ENCODE results near the gene SHOC2.

SHOC2 gene

DNA sequence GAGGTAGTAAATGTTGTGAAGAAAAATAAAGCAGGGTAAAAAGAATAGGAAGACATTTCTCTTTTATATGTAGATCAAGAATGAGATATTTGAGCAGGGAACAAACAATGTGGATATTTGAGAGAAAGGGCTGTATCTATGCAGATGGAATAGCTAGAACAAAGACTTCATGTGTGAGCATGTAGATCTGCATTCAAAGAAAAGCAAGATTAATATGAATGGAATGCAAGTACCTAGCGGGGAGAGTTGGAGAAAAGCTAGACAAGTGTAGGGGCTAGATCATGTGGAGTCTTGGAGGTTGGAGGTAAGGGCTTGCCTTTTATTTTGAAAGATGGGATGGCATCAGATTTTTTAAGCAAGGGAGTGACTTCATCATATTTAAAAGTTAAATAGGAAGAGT lies 27.1 kb downstream of the SHOC2 start:
- H3K36me3 ChIP-seq (ENCODE audit: control insufficient read depth in 1 of 2, insufficient read depth in 2 of 2, low read length in 2 of 2) = no peaks in the 10 kb centered on the region
- no peak overlapping the region for H3K4me3 ChIP-seq (ENCODE audit: low read depth in 1 of 2, low read length in 2 of 2)
- H3K4me1 ChIP-seq (ENCODE audit: control insufficient read depth in 1 of 2, insufficient read depth in 2 of 2, low read length in 2 of 2) = no peaks in the 10 kb centered on the region
- H3K9me3 ChIP-seq (ENCODE audit: control insufficient read depth in 1 of 2, low read length in 2 of 2) = no peaks in the 10 kb centered on the region
- no peaks in the 10 kb centered on the region for H3K27me3 ChIP-seq (ENCODE audit: control insufficient read depth in 1 of 2, insufficient read depth in 2 of 2, low read length in 2 of 2)
- H3K27ac ChIP-seq (ENCODE audit: low read depth, low read length) = no peak overlapping the region
- H3K9ac ChIP-seq (ENCODE audit: low read depth in 1 of 2, low read length in 2 of 2) = no peak overlapping the region

DNA sequence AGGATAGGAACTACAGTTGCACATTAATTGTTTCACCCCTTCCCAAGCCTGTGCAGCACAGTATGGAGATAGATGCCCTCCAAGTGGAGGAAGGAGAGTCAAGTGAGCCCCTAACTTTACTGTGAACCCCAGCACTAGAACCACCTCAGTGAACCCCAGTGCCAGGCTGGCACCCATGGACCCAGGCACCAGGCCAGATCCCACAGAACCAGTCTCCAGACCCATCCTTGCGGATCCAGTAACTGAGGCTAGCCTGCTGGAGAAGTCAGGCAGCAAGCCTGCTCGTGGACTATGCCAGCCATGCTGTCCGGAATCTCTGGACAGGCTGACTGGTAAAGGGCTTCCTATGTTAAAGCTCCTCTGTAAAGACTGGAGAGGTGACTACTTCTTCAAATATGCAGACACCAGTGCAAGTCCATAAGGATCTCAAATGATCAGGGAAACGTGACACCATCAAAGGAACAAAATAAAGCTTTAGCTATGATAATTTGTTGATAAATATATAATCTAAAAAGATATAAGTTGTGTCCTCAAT lies 27.7 kb downstream of the SHOC2 start:
- Histone ChIP-seq H3K27ac (ENCODE audit: low read depth, low read length) (no peak overlapping the region), H3K4me1 (ENCODE audit: control insufficient read depth in 1 of 2, insufficient read depth in 2 of 2, low read length in 2 of 2) (no peaks in the 10 kb centered on the region), H3K27me3 (ENCODE audit: control insufficient read depth in 1 of 2, insufficient read depth in 2 of 2, low read length in 2 of 2) (no peaks in the 10 kb centered on the region), H3K4me3 (ENCODE audit: low read depth in 1 of 2, low read length in 2 of 2) (no peak overlapping the region), H3K36me3 (ENCODE audit: control insufficient read depth in 1 of 2, insufficient read depth in 2 of 2, low read length in 2 of 2) (peaks cover 0 to 1% of the 10 kb centered on the region in 2 donors), H3K9ac (ENCODE audit: low read depth in 1 of 2, low read length in 2 of 2) (no peak overlapping the region), H3K9me3 (ENCODE audit: control insufficient read depth in 1 of 2, low read length in 2 of 2) (no peaks in the 10 kb centered on the region)

DNA sequence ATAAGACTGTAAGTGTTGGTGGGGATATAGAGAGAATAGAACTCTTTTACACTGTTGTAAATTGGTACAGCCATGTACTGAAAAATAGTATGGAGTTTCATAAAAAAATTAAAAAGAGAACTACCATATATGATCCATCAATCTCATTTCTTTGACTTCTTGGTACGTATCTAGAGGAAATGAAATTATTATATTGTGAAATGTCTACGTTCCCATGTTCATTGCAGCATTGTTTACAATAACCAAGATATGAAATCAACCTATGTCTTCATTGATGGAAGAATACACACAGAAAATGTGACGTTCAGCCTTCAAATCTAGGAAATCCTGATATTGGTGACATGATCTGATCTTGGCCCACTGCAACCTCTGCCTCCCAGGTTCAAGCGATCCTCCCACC lies 32.0 kb downstream of the SHOC2 start:
- H3K4me3 ChIP-seq (ENCODE audit: low read depth in 1 of 2, low read length in 2 of 2) = no peak overlapping the region
- no peaks in the 10 kb centered on the region for H3K27me3 ChIP-seq (ENCODE audit: control insufficient read depth in 1 of 2, insufficient read depth in 2 of 2, low read length in 2 of 2)
- peaks cover 0 to 6% of the 10 kb centered on the region in 2 donors for H3K36me3 ChIP-seq (ENCODE audit: control insufficient read depth in 1 of 2, insufficient read depth in 2 of 2, low read length in 2 of 2)
- no peak overlapping the region for H3K27ac ChIP-seq (ENCODE audit: low read depth, low read length)
- no peak overlapping the region for H3K9ac ChIP-seq (ENCODE audit: low read depth in 1 of 2, low read length in 2 of 2)
- H3K4me1 ChIP-seq (ENCODE audit: control insufficient read depth in 1 of 2, insufficient read depth in 2 of 2, low read length in 2 of 2) = no peaks in the 10 kb centered on the region
- H3K9me3 ChIP-seq (ENCODE audit: control insufficient read depth in 1 of 2, low read length in 2 of 2) = no peaks in the 10 kb centered on the region

DNA sequence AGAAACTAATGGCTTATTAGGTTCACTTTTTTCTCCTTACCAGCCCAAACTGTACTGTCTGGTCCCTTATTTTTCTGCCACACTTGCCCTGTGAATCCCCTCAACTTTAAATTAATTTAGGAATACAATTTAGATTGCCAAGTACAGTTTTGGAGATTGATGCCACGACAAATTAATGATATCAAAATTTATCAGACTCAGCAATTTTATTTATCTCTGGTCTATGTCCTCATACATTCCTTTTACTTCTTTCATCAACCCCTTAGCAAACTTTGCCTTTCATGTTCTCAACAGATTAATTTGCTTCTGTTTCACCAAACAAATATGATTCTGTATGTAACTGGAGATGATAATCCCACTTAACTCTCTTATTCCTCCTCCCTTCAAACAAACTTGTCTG lies 38.2 kb downstream of the SHOC2 start:
- H3K9me3 ChIP-seq (ENCODE audit: control insufficient read depth in 1 of 2, low read length in 2 of 2) = no peaks in the 10 kb centered on the region
- H3K4me3 ChIP-seq (ENCODE audit: low read depth in 1 of 2, low read length in 2 of 2) = no peak overlapping the region
- H3K27ac ChIP-seq (ENCODE audit: low read depth, low read length) = no peak overlapping the region
- peaks cover 0 to under 1% of the 10 kb centered on the region in 2 donors for H3K36me3 ChIP-seq (ENCODE audit: control insufficient read depth in 1 of 2, insufficient read depth in 2 of 2, low read length in 2 of 2)
- no peak overlapping the region for H3K9ac ChIP-seq (ENCODE audit: low read depth in 1 of 2, low read length in 2 of 2)
- H3K4me1 ChIP-seq (ENCODE audit: control insufficient read depth in 1 of 2, insufficient read depth in 2 of 2, low read length in 2 of 2) = no peaks in the 10 kb centered on the region
- no peaks in the 10 kb centered on the region for H3K27me3 ChIP-seq (ENCODE audit: control insufficient read depth in 1 of 2, insufficient read depth in 2 of 2, low read length in 2 of 2)

DNA sequence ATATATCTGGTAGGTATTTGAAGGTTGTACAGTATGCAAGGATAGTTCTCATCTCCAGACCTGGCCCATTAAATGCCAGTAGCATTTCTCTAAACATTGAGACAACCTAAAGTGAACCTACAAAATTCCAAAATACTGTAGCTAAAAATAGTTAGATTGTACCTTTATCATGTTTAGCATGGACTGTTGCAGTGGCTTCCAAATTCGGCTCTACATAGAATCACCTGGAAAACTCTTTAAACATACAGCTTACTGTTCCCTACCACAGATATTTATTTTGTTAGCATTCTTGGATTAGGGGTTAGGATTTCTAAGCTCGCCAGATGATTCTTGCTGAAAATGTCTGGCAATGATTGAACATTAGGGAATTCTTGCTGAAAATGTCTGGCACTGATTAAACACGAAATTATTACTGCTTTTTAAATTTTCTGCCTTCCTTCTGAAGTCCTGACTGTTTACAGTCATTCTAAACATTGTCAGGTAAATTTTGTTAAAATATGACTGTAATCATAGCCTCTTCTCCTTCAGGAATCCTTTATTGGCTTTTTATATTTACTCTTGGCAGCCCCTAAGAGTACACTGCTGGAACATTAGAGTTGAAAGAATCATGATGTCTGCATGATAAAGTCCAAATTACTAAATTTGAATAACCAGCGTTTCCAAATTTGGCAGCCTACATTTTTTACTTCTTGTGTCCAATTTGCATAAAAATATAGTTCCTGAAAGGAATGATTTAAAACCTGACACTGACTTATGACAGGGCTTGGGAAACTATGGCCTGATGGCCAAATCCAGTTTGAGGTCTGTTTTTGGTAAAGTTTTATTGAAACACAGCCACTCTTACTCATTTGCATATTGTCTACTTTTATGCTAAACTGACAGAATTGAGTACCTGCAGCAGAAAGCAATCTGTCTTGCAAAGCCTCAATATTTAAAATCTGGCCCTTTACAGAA lies 40.3 kb downstream of the SHOC2 start:
- no peak overlapping the region for H3K27ac ChIP-seq (ENCODE audit: low read depth, low read length)

DNA sequence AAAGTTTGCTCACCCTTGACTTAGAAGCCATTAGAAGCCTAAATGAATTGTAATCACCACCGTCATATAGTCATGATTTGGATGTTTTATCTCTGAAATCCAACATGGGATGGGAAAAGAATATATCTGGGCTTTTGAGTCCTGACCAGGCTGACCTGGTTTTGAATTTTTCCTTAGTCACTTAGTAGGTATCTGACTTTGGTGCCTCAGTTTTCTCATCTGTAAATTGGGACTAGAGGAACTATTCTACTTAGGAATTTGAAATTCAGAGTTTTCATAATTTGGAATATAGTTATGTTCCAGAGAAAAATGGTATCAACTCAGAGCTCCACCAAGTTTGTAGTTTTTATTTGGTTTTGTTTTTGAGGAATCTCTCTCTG lies 40.9 kb downstream of the SHOC2 start:
- H3K27ac ChIP-seq (ENCODE audit: low read depth, low read length) = no peak overlapping the region
- no peaks in the 10 kb centered on the region for H3K36me3 ChIP-seq (ENCODE audit: control insufficient read depth in 1 of 2, insufficient read depth in 2 of 2, low read length in 2 of 2)
- H3K4me1 ChIP-seq (ENCODE audit: control insufficient read depth in 1 of 2, insufficient read depth in 2 of 2, low read length in 2 of 2) = no peaks in the 10 kb centered on the region
- no peak overlapping the region for H3K4me3 ChIP-seq (ENCODE audit: low read depth in 1 of 2, low read length in 2 of 2)
- no peak overlapping the region for H3K9ac ChIP-seq (ENCODE audit: low read depth in 1 of 2, low read length in 2 of 2)
- H3K9me3 ChIP-seq (ENCODE audit: control insufficient read depth in 1 of 2, low read length in 2 of 2) = no peaks in the 10 kb centered on the region
- H3K27me3 ChIP-seq (ENCODE audit: control insufficient read depth in 1 of 2, insufficient read depth in 2 of 2, low read length in 2 of 2) = no peaks in the 10 kb centered on the region

More for the DNA sequence above, 40.3 kb downstream of the SHOC2 start:
- Histone ChIP-seq H3K4me3 (ENCODE audit: low read depth in 1 of 2, low read length in 2 of 2) (no peak overlapping the region), H3K9ac (ENCODE audit: low read depth in 1 of 2, low read length in 2 of 2) (no peak overlapping the region), H3K9me3 (ENCODE audit: control insufficient read depth in 1 of 2, low read length in 2 of 2) (no peaks in the 10 kb centered on the region), H3K4me1 (ENCODE audit: control insufficient read depth in 1 of 2, insufficient read depth in 2 of 2, low read length in 2 of 2) (no peaks in the 10 kb centered on the region), H3K36me3 (ENCODE audit: control insufficient read depth in 1 of 2, insufficient read depth in 2 of 2, low read length in 2 of 2) (no peaks in the 10 kb centered on the region), H3K27me3 (ENCODE audit: control insufficient read depth in 1 of 2, insufficient read depth in 2 of 2, low read length in 2 of 2) (no peaks in the 10 kb centered on the region)

DNA sequence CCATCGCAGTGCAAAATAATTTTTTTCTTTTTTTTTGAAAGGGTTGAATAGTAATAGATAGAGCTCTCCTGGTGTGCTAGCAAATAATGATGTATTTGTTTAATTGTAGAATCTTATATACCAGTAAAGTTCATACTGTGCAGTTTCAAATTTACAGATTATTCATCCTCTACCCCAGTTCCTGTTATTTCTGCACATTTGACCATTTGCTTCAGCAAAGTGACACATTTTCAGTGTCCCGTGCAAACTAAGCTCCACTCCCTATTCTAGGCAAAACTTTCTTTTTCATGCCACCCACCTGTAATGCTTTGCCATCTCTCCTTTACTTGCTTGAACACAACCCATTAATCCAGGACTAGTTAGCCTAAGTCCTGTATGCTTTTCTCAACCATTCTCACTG lies 43.0 kb downstream of the SHOC2 start:
- no peak overlapping the region for H3K4me3 ChIP-seq (ENCODE audit: low read depth in 1 of 2, low read length in 2 of 2)
- H3K4me1 ChIP-seq (ENCODE audit: control insufficient read depth in 1 of 2, insufficient read depth in 2 of 2, low read length in 2 of 2) = no peaks in the 10 kb centered on the region
- no peak overlapping the region for H3K27ac ChIP-seq (ENCODE audit: low read depth, low read length)
- no peaks in the 10 kb centered on the region for H3K27me3 ChIP-seq (ENCODE audit: control insufficient read depth in 1 of 2, insufficient read depth in 2 of 2, low read length in 2 of 2)
- no peak overlapping the region for H3K9ac ChIP-seq (ENCODE audit: low read depth in 1 of 2, low read length in 2 of 2)
- no peaks in the 10 kb centered on the region for H3K9me3 ChIP-seq (ENCODE audit: control insufficient read depth in 1 of 2, low read length in 2 of 2)
- H3K36me3 ChIP-seq (ENCODE audit: control insufficient read depth in 1 of 2, insufficient read depth in 2 of 2, low read length in 2 of 2) = no peaks in the 10 kb centered on the region

DNA sequence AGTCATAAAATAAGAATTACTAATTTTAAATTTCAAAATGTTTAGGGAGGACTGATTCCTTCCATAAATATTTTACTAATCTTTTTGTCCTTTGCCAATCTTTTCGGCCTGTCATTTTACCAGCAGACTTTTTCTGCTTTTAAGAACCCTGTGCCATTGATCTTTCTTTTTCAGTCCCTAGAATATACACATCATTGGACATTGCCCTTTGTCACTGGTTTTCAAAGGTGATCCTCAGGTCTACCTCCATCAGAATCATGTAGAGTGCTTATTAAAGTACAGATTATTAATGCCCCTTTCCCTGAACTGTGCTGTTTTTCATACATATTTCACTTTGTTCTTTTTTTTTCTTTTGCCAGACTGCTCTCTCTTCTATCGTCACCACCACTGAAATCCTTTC lies 43.8 kb downstream of the SHOC2 start:
- Histone ChIP-seq H3K9me3 (ENCODE audit: control insufficient read depth in 1 of 2, low read length in 2 of 2) (no peaks in the 10 kb centered on the region), H3K4me1 (ENCODE audit: control insufficient read depth in 1 of 2, insufficient read depth in 2 of 2, low read length in 2 of 2) (no peaks in the 10 kb centered on the region), H3K9ac (ENCODE audit: low read depth in 1 of 2, low read length in 2 of 2) (no peak overlapping the region), H3K4me3 (ENCODE audit: low read depth in 1 of 2, low read length in 2 of 2) (no peak overlapping the region), H3K27me3 (ENCODE audit: control insufficient read depth in 1 of 2, insufficient read depth in 2 of 2, low read length in 2 of 2) (no peaks in the 10 kb centered on the region), H3K36me3 (ENCODE audit: control insufficient read depth in 1 of 2, insufficient read depth in 2 of 2, low read length in 2 of 2) (no peaks in the 10 kb centered on the region), H3K27ac (ENCODE audit: low read depth, low read length) (no peak overlapping the region)

DNA sequence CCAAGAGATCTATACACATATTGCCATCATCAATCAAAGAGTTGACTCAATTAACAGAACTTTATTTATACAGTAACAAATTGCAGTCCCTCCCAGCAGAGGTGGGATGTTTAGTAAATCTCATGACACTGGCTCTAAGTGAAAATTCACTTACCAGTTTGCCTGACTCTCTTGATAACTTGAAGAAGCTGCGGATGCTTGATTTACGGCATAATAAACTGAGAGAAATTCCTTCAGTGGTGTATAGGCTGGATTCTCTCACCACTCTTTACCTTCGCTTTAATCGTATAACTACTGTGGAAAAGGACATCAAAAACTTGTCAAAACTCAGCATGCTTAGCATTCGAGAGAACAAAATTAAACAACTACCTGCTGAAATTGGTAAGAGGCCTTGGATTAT lies 45.3 kb downstream of the SHOC2 start:
- no peaks in the 10 kb centered on the region for H3K36me3 ChIP-seq (ENCODE audit: control insufficient read depth in 1 of 2, insufficient read depth in 2 of 2, low read length in 2 of 2)
- no peaks in the 10 kb centered on the region for H3K4me1 ChIP-seq (ENCODE audit: control insufficient read depth in 1 of 2, insufficient read depth in 2 of 2, low read length in 2 of 2)
- no peak overlapping the region for H3K27ac ChIP-seq (ENCODE audit: low read depth, low read length)
- no peak overlapping the region for H3K4me3 ChIP-seq (ENCODE audit: low read depth in 1 of 2, low read length in 2 of 2)
- H3K9me3 ChIP-seq (ENCODE audit: control insufficient read depth in 1 of 2, low read length in 2 of 2) = no peaks in the 10 kb centered on the region
- no peaks in the 10 kb centered on the region for H3K27me3 ChIP-seq (ENCODE audit: control insufficient read depth in 1 of 2, insufficient read depth in 2 of 2, low read length in 2 of 2)
- H3K9ac ChIP-seq (ENCODE audit: low read depth in 1 of 2, low read length in 2 of 2) = no peak overlapping the region

DNA sequence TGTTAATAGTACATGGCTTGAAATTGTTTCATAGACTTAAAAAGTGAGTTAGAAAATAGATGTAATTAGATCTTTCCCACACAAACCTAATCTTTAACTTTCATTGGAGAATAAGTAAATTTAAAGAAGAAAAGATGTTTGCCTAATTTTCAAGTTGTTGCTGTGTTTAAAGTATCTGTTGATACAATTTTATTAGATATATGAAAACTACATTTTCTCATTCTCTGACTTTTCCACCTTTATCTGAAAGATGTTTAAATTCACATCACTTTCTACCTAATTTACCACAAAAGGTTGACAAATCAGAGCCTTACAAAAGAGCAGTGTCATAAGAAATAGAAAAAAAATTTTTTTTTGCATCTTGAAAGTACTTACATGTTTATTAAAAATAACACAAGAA lies 45.8 kb downstream of the SHOC2 start:
- H3K4me1 ChIP-seq (ENCODE audit: control insufficient read depth in 1 of 2, insufficient read depth in 2 of 2, low read length in 2 of 2) = no peaks in the 10 kb centered on the region
- H3K36me3 ChIP-seq (ENCODE audit: control insufficient read depth in 1 of 2, insufficient read depth in 2 of 2, low read length in 2 of 2) = no peaks in the 10 kb centered on the region
- no peaks in the 10 kb centered on the region for H3K9me3 ChIP-seq (ENCODE audit: control insufficient read depth in 1 of 2, low read length in 2 of 2)
- H3K27me3 ChIP-seq (ENCODE audit: control insufficient read depth in 1 of 2, insufficient read depth in 2 of 2, low read length in 2 of 2) = no peaks in the 10 kb centered on the region
- no peak overlapping the region for H3K27ac ChIP-seq (ENCODE audit: low read depth, low read length)
- no peak overlapping the region for H3K4me3 ChIP-seq (ENCODE audit: low read depth in 1 of 2, low read length in 2 of 2)
- no peak overlapping the region for H3K9ac ChIP-seq (ENCODE audit: low read depth in 1 of 2, low read length in 2 of 2)
